Stimulated activated CD8-positive, alpha-beta memory T cell treated with anti-CD3 and anti-CD28 coated beads, Interleukin-2, amount 100 ng/mL, for 48 hours (primary cell): ENCODE results near the gene CAPN15.
"Not testable (repeated sequence)": the region's sequence is repeated elsewhere in the genome, so short reads cannot be mapped to it uniquely, and the experiment has no call there.

ENCODE experiments used
- DNase-seq, 2 donors: peaks; one replicate each; pipeline ENCODE4 v3.0.0-alpha.2; 2020; ENCODE audit warnings: low read depth in 2 of 2

Gene CAPN15

GRCh38 chr16:507527-507926 is 20.0 kb upstream of the CAPN15 start:
- DNase-seq, result not testable (repeated sequence)

- DNase-seq, result no peak
Measured at GRCh38 chr16:507996-508395, 19.5 kb upstream of the CAPN15 start.

GRCh38 chr16:508884-509736 is 18.4 kb upstream of the CAPN15 start:
- DNase-seq, result no peak

GRCh38 chr16:510066-510825 is 17.3 kb upstream of the CAPN15 start:
- DNase-seq, result no peak

- no peak for DNase-seq
Measured at GRCh38 chr16:512802-513201, 14.7 kb upstream of the CAPN15 start.

GRCh38 chr16:513950-514349 is 13.6 kb upstream of the CAPN15 start:
- no peak for DNase-seq

- no peak for DNase-seq
Measured at GRCh38 chr16:515175-515938, 12.2 kb upstream of the CAPN15 start.

GRCh38 chr16:515939-516226 is 11.6 kb upstream of the CAPN15 start:
- no peak for DNase-seq

GRCh38 chr16:516301-516700 is 11.2 kb upstream of the CAPN15 start:
- no peak for DNase-seq

- no peak for DNase-seq
Measured at GRCh38 chr16:518858-519257, 8.7 kb upstream of the CAPN15 start.

- DNase-seq, result no peak
Measured at GRCh38 chr16:519425-519824, 8.1 kb upstream of the CAPN15 start.

- DNase-seq, result no peak
Measured at GRCh38 chr16:519841-520687, 7.4 kb upstream of the CAPN15 start.

GRCh38 chr16:520847-521246 is 6.7 kb upstream of the CAPN15 start:
- no peak for DNase-seq

GRCh38 chr16:521381-522210 is 5.9 kb upstream of the CAPN15 start:
- no peak for DNase-seq

- no peak for DNase-seq
Measured at GRCh38 chr16:522320-523096, 5.0 kb upstream of the CAPN15 start.

- no peak for DNase-seq
Measured at GRCh38 chr16:523097-523741, 4.3 kb upstream of the CAPN15 start.

- DNase-seq, result no peak
Measured at GRCh38 chr16:524274-525040, 3.1 kb upstream of the CAPN15 start.

GRCh38 chr16:525123-525519 is 2.4 kb upstream of the CAPN15 start:
- no peak for DNase-seq
